Retina (tissue), 1 donor: ENCODE data around the gene CHST11.

Source experiments
- DNase-seq: peaks from one replicate; pipeline ENCODE4 v3.0.0-alpha.2; 2016

Gene CHST11

DNA sequence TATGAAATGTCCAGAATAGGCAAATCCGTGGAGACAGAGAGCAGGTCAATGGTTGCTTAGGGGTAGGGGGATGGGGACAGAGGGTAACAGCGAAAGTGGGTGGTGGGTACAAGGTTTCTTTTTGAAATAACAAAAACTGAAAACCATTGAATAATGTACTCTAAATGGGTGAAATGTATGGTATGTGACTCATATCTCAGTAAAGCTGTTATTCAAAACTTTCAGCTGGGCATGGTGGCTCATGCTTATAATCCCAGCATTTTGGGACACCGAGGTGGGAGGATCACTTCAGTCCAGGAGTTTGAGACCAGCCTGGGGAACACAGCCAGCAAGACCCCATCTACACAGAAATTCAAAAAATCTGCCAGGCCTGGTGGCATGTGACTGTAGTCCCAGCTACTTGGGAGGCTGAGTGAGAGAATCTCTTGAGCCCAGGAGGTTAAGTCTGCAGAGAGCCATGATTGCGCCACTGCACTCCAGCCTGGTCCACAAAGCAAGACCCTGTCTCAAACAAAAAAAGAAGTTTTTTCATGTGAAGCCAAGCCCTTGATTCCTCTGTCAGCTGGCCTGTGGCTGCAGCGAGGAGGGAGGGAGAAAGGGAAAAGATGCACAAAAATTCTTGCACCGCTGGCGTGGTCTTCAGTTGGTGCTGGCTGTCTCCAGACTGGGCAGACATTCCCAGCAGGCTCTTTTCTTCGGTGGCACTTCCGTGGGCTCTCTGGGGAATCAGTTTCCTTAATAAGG, 253.1 kb downstream of the CHST11 start:
- no peak for DNase-seq

GRCh38 chr12:104710940-104711689, 254.4 kb downstream of the CHST11 start:
- DNase-seq: no peak

- DNase-seq: no peak
Measured at GRCh38 chr12:104712477-104712876, 255.7 kb downstream of the CHST11 start.

DNA sequence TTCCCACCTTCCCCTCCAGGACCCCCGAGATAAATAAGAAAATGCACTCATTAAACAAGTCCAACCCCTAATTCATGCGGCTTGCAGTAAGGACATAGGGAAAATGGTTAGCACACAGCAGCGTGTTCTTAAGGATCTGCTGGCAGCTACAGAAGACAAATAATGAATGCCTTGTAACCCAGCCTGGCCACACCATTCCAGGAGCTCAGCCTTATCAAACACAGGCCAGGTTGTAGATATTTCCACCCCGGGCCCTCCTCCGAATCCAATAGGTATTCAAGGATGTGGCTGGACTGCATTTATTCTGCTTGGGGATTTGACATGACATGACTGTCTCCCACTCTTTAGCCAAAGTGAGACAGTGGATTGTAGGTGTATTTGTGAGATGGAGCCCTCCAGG, 256.2 kb downstream of the CHST11 start:
- DNase-seq: no peak

- DNase-seq: no peak
Measured at GRCh38 chr12:104713444-104713843, 256.7 kb downstream of the CHST11 start.

- DNase-seq: no peak
Measured at GRCh38 chr12:104714369-104714768, 257.6 kb downstream of the CHST11 start.

GRCh38 chr12:104716172-104716571, 259.4 kb downstream of the CHST11 start:
- no peak for DNase-seq

DNA sequence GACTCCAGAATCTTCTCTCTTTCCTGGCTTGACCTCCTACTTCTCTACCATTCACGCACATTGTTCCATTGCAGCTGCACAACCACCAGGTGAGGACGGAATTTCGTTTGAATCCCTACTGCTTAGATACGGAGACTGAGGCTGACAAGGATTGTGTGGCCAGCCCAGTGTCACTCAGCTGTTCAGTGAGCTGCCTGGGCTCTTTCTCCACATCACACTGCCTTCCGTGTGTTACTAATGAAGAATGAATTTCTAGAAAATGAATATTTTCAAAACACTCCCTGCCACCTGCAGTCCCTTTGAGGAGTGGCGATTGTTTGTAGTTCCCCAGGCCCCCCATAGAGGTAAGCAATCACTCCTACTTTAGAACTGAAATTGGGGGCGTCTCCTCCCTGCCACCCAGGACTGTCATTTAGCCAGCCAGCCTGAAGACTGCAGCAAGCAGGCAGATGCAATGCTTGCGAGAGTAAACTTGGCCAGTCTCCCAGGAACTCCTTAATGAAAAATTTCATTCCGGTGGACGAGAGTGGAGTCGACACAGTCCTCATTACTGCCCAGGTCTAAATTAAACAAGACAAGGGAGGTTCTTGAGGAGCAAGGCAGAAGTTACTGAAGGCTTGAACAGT, 261.7 kb downstream of the CHST11 start:
- DNase-seq: no peak

GRCh38 chr12:104719700-104720338, 263.1 kb downstream of the CHST11 start:
- DNase-seq: no peak

GRCh38 chr12:104720339-104721038, 263.7 kb downstream of the CHST11 start:
- DNase-seq: no peak

- DNase-seq: no peak
Measured at GRCh38 chr12:104721039-104721405, 264.3 kb downstream of the CHST11 start.

GRCh38 chr12:104721936-104722335, 265.2 kb downstream of the CHST11 start:
- DNase-seq: no peak

- peak; percentile 59 for DNase-seq
Measured at GRCh38 chr12:104722601-104723534, 266.1 kb downstream of the CHST11 start.

GRCh38 chr12:104723895-104724294, 267.1 kb downstream of the CHST11 start:
- DNase-seq: no peak

DNA sequence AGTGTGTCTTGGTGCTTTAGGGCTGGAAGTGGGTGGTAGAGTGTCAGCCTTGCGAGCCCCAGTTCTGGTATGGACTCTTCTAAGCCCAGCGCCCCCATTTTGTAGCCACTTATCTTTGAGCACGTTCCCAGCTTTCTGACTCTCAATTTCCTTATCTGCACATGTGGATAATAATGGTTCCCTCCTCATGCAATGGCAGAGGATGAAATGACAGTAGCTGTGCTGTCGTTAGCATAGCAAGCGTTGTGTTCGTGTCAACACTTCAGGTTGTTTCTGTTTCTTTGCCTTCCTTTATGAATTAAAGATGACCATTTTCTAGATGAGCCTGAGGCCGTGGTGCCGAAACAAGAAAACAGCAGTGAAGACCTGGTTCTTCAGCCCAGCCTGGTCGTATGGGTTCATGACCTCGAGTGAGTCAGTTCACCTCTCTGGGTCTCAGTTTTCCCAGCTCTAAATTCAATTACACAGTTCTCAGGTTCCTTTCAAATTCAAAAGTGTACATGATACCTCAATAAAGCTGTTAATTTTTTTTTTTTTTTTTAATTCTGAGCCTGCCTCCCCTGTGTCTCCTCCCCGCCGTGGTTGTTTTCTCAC, 268.3 kb downstream of the CHST11 start:
- DNase-seq: no peak

DNA sequence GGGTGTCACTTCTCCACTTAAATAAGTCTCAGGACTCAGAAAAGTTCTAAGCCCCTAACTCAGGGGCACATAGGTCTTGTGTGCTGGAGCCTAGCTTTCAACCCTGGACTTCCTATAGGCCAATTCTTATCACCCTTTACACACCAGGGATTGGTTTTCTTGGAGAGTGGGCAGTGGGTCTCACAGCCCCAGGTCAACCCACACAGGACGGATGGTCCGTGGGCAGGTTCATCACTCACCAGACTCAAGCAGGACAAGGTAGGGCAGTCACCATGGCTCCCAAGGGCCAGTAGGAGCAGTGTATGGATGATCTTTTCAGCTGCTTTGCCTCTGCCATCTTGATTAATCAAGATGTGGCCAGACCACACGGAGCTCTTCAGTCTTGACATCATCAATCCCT, 268.9 kb downstream of the CHST11 start:
- no peak for DNase-seq

- no peak for DNase-seq
Measured at GRCh38 chr12:104727726-104728465, 271.1 kb downstream of the CHST11 start.

DNA sequence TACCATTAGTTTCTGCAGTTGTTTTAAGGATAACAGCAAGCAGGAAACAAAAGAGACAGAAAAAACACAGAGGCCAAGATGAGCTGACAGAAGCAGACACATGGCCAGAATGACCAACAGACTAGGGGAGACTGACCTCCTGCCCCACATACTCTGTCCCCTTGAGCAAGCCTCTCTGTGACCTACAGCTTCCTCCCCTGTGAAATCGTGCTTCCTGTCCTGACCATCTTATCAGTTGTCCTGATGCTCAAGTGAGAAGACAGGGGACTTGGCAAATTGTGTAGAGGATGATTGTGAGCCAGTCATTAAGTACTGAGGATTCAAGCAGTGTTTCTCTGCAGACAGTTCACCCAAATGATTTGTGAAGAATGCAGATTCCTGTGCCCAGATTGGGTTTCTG, 272.3 kb downstream of the CHST11 start:
- no peak for DNase-seq

DNA sequence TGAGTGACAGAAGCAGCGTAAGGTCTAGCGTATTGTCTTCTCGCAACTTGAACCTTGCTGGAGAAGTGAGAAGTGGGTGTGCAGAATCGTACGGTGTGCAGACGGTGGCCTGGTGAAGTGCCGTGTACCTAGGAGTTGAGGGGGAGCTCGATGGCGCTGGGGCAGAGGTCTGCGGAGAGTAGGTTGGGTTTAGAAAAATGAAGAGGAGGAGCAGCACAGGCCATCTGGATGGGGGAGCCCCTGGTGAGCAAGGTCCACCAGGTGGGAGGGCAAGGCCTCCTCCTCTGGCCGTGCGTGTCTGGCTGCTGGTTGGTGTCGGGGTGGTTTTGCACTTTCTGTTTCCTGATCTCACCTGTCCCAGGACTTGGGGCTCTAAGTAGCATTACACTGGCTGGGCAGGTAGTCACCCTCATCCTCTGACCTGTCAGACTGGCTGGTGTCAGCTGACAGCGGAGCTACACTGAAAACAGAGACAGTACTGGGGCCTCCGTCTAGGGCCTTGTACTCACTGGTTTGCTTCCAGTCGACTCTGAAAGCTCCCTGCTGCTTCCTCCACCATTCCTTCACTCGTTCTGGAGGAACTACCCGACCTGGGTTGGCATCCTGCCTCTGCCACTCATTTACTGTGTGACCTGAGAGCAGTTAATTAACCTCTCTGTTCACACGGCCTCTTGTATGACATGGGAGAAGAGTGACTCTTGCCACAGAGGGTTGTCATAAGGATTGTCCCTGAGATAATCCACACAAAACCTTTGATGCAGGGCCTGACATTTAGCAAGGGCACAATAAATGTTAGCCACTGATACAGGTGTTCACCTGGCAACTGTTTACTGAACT, 273.1 kb downstream of the CHST11 start:
- no peak for DNase-seq

DNA sequence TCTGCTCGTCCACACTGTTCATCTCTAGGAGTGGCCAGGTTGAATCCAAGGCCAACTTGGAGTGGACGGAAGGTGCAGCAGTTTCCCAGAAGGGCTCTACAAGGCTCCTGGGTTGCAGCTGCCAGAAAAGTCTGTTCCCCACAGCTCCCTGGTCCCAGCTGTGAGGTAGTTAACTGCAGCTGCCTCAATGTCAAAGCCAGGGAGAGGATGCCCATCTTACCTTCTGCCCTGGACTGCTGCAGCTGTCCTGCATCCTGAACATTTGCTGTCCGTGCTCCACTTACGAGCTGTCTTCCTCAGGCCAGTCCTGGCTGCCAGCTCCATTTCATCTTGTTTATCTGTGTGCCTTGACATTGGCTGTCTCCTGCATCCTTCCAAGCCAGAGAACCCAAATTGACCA, 274.0 kb downstream of the CHST11 start:
- DNase-seq: no peak
